ENCODE measurements around the gene MRTFB. TPM values are rescaled to one million over a fixed set of nuclear protein-coding genes. Genes with fewer than 3 reads are reported as not detected.
A peak's percentile ranks its signal among the peaks of the same experiment; 100 is the strongest.

MRTFB gene
- total and polyA plus RNA-seq, 2 of the 13 experiments (the other 11 are each of a cell fraction or from before 2014, with no cell fraction given), result 11.4 to 14.0 TPM

- TF ChIP-seq DBP (CRISPR knock-in tag; IDR thresholded peaks at IDR 0.05; ENCODE audit: not compliant biosample characterization) (peak; percentile 32), FOXK2 (IDR thresholded peaks at IDR 0.05) (no peak), NR3C1 (CRISPR knock-in tag; IDR thresholded peaks at IDR 0.05) (no peak), ZNF17 (CRISPR knock-in tag; IDR thresholded peaks at IDR 0.05) (no peak), RBFOX2 (IDR thresholded peaks at IDR 0.05; ENCODE audit: low read depth, low read length) (peak; percentile 97), ZHX1 (CRISPR knock-in tag; IDR thresholded peaks at IDR 0.05; ENCODE audit: low read depth) (peak; percentile 65), ZKSCAN5 (CRISPR knock-in tag; IDR thresholded peaks at IDR 0.05) (peak; percentile 15), POGZ (CRISPR knock-in tag; IDR thresholded peaks at IDR 0.05) (peak; percentile 84), KLF6 (CRISPR knock-in tag; IDR thresholded peaks at IDR 0.05) (peak; percentile 75; the same call in 1 of the 2 replicates), SRY (CRISPR knock-in tag; IDR thresholded peaks at IDR 0.05) (peak; percentile 92), ZNF431 (CRISPR knock-in tag; IDR thresholded peaks at IDR 0.05; ENCODE audit: borderline replicate concordance, low read depth) (peak; percentile 72; the same call in 1 of the 2 replicates), ZNF354B (CRISPR knock-in tag; IDR thresholded peaks at IDR 0.05) (no peak; the same call in 1 of the 2 replicates), ZBTB3 (CRISPR knock-in tag; IDR thresholded peaks at IDR 0.05; ENCODE audit: borderline replicate concordance, low read depth) (peak; percentile 87; the same call in 1 of the 2 replicates), TCF12 (IDR thresholded peaks at IDR 0.05) (no peak), TCF12 (CRISPR knock-in tag; IDR thresholded peaks at IDR 0.05) (peak; percentile 92), ZNF883 (CRISPR knock-in tag; IDR thresholded peaks at IDR 0.05; ENCODE audit: not compliant biosample characterization) (peak; percentile 98), KIAA2018 (CRISPR knock-in tag; IDR thresholded peaks at IDR 0.05; ENCODE audit: borderline replicate concordance) (no peak; the same call in 1 of the 2 replicates), JDP2 (CRISPR knock-in tag; IDR thresholded peaks at IDR 0.05; ENCODE audit: borderline replicate concordance) (peak; percentile 83; the same call in 1 of the 2 replicates)
Measured at GRCh38 chr16:14070877-14071575, at the start of gene MRTFB (continued).

All from HepG2 (cell line).